Thoracic aorta (tissue), 2 donors: ENCODE data around the gene XCL2. TPM values are rescaled to one million over a fixed set of nuclear protein-coding genes. Genes with fewer than 3 reads are reported as not detected.
"Not testable (repeated sequence)": the region's sequence is repeated elsewhere in the genome, so short reads cannot be mapped to it uniquely, and the experiment has no call there.

Experiments used
- ATAC-seq: fragments of 150-250 bp; one replicate; pipeline ENCODE4 v1.8.0; 2017; ENCODE audit warnings: low read depth; ENCODE audit not compliant: insufficient number of reproducible peaks, low FRiP score
- DNase-seq: peaks from one replicate; pipeline ENCODE4 v3.0.0-alpha.2; 2020; ENCODE audit warnings: low spot score
- H3K27ac ChIP-seq, 2 donors: fragments of 200-600 bp; sonication (generic); 1 replicate in 1 of 2; 2 replicates in 1 of 2; pipeline ENCODE4 v1.5.1; 2016; ENCODE audit warnings: mild to moderate bottlenecking in 2 of 2, moderate library complexity in 2 of 2
- H3K27me3 ChIP-seq: fragments of 200-600 bp; sonication (generic); replicated peaks from 2 replicates; pipeline ENCODE4 v1.6.0; 2016; ENCODE audit warnings: mild to moderate bottlenecking; ENCODE audit not compliant: insufficient read depth
- H3K36me3 ChIP-seq: fragments of 200-600 bp; sonication (generic); one replicate; pipeline ENCODE4 v1.5.1; 2016
- H3K4me1 ChIP-seq, 2 donors: fragments of 200-600 bp; sonication (generic); 1 replicate in 1 of 2; 2 replicates in 1 of 2; pipeline versions ENCODE4 v1.5.1 to v1.6.0; 2016; ENCODE audit warnings: low read depth in 2 of 2, mild to moderate bottlenecking in 1 of 2; ENCODE audit not compliant: control insufficient read depth in 1 of 2
- H3K4me3 ChIP-seq: fragments of 200-600 bp; sonication (generic); 2 replicates; pipeline ENCODE4 v1.5.1; 2016; ENCODE audit warnings: mild to moderate bottlenecking
- H3K9me3 ChIP-seq: fragments of 200-600 bp; sonication (generic); 2 replicates; pipeline ENCODE4 v1.5.1; 2016
- CTCF ChIP-seq: fragments of 200-600 bp; sonication (generic); IDR thresholded peaks from one replicate; pipeline ENCODE4 v1.5.1; 2019; ENCODE audit warnings: antibody characterized with exemption
- total RNA-seq, 2 donors: library from RNA; depleted of rRNA; stranded (reverse); fragments of >200 nt; gene quantifications; one replicate each; pipeline versions ENCODE4 v1.1.0 to v1.2.3, GENCODE V29; 2016

The XCL2 gene, protein sequence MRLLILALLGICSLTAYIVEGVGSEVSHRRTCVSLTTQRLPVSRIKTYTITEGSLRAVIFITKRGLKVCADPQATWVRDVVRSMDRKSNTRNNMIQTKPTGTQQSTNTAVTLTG
- total RNA-seq = not detected

GRCh38 chr1:168543840-168544498 lies at the start of gene XCL2:
Gene XCL2, minus strand, starts transcription at chr1:168543997. Its CDS starts 33 bp downstream, at chr1:168543964.
- not testable (repeated sequence) for DNase-seq, H3K4me1 ChIP-seq, ATAC-seq, H3K27ac ChIP-seq, H3K36me3 ChIP-seq, H3K9me3 ChIP-seq, H3K27me3 ChIP-seq, H3K4me3 ChIP-seq

GRCh38 chr1:168591641-168592250 lies 47.9 kb upstream of the XCL2 start:
- Histone ChIP-seq H3K27ac (no peak overlapping the region), H3K4me3 (no peak overlapping the region), H3K36me3 (no peaks in the 10 kb centered on the region), H3K9me3 (no peaks in the 10 kb centered on the region), H3K4me1 (no peaks in the 10 kb centered on the region), H3K27me3 (no peaks in the 10 kb centered on the region)
- ATAC-seq (no peak), DNase-seq (no peak)
- TF ChIP-seq CTCF = no peak

DNA sequence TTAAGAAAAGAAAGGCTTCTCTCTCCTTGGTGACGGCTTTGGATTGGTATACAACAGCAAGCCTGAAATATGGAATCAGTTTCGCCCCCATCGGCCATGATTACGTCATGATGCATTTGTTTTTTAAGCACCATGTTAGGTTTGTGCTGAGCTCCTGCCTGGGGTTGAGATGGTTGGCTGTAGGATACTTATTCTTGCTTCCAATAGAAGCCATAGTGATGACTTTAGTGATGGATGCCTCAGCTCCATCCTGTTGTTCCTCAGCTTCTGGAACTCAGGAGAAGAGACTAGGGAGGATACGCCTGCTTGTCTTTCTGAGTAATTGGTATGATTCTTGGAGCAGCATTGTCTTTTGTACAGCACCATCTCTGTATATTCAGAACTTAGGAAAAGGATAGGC lies 47.3 kb upstream of the XCL2 start:
- Histone ChIP-seq H3K4me3 (no peak overlapping the region), H3K27ac (no peak overlapping the region), H3K36me3 (no peaks in the 10 kb centered on the region), H3K4me1 (no peaks in the 10 kb centered on the region), H3K27me3 (no peaks in the 10 kb centered on the region), H3K9me3 (no peaks in the 10 kb centered on the region)
- no peak for TF ChIP-seq CTCF
- DNase-seq (no peak), ATAC-seq (no peak)

DNA sequence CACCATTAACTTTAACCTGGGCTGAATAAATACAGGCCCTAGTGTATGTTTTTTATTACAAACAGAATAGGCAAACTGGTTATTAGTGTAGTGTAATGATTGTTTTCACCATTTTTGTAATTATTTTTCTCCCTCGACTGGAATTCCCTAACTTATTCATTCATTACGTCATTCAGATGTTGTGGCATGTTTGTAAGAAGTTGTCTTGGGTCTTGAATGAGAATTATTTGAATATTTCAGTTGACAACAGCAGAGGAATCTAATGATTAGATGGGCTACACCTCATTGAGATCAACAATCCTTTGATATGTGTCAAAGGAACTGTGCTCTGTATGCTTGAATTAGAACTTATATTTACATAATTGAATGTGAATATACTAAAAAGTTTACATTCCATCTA lies 45.4 kb upstream of the XCL2 start:
- no peaks in the 10 kb centered on the region for H3K9me3 ChIP-seq
- DNase-seq = no peak
- peaks cover 9 to 16% of the 10 kb centered on the region in 2 donors for H3K4me1 ChIP-seq
- no peak overlapping the region for H3K4me3 ChIP-seq
- H3K36me3 ChIP-seq = no peaks in the 10 kb centered on the region
- no peaks in the 10 kb centered on the region for H3K27me3 ChIP-seq
- H3K27ac ChIP-seq = no peak overlapping the region
- TF ChIP-seq CTCF = no peak
- ATAC-seq = no peak

- H3K27ac ChIP-seq = no peak overlapping the region
- ATAC-seq (no peak), DNase-seq (no peak)
- H3K4me1 ChIP-seq = peaks cover 9 to 23% of the 10 kb centered on the region in 2 donors
- no peaks in the 10 kb centered on the region for H3K9me3 ChIP-seq
- no peak overlapping the region for H3K4me3 ChIP-seq
- TF ChIP-seq CTCF = no peak
- no peaks in the 10 kb centered on the region for H3K36me3 ChIP-seq
- H3K27me3 ChIP-seq = no peaks in the 10 kb centered on the region
Observed at GRCh38 chr1:168585937-168586336, 42.1 kb upstream of the XCL2 start.
